ENCODE results near the gene CRYAA. TPM values are rescaled to one million over a fixed set of nuclear protein-coding genes. Genes with fewer than 3 reads are reported as not detected.
A peak's percentile ranks its signal among the peaks of the same experiment; 100 is the strongest.
"Not testable (repeated sequence)": the region's sequence is repeated elsewhere in the genome, so short reads cannot be mapped to it uniquely, and the experiment has no call there.

CRYAA gene
- total RNA-seq (not detected in 2 replicates), polyA plus RNA-seq (not detected in 2 replicates), polyA minus RNA-seq (not detected in 2 replicates), Bru-seq, nascent RNA (not detected), BruChase-seq, experiment 1, labeled RNA remaining after a 6-hour chase (not detected), BruChase-seq, experiment 2, labeled RNA remaining after a 2-hour chase (not detected)
- not detected in 2 replicates for polyA plus RNA-seq (2011; cell fraction: cytosol; rRNA removed)
- polyA plus RNA-seq (2011; cell fraction: nucleus; rRNA removed): not detected in 2 replicates
- polyA plus RNA-seq (2012): not detected in 2 replicates
- polyA minus RNA-seq (2011; cell fraction: cytosol; rRNA and poly(A)+ RNA removed): not detected
- not detected in 2 replicates for polyA minus RNA-seq (2011; cell fraction: nucleus; rRNA and poly(A)+ RNA removed)
- long read RNA-seq: 0 reads

DNA sequence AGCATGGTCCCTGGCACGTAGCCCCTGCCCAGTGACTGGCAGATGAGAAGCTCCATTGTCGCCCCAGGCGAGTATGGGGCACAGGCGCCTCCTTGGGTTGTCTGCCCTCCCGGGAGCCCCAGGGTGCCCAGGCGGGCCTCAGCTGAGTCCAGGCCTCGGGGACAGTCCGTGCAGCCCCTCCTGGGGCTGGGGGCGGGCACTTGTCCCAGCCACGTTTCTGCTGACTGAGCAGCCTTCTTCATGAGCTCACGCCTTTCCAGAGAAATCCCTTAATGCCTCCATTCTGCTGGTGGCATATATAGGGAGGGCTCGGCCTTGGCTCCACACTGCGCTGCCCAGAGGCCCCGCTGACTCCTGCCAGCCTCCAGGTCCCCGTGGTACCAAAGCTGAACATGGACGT lies at the start of gene CRYAA:
Gene CRYAA (plus strand): TSS at position 301 of the 400 bp plus-strand sequence. CDS start 92 bp downstream, at position 393.
- BruUV-seq (replicated peaks); H3K9me1 ChIP-seq (replicated peaks; ENCODE audit: control insufficient read depth, extremely low read depth, insufficient read depth, low read length); CTCF ChIA-PET; dilution Hi-C loops (cut with MboI; ENCODE audit: extremely low pct_ligation_motif_present, low sequenced_read_pairs); H3K9ac ChIP-seq (replicated peaks; ENCODE audit: extremely low read depth, insufficient read depth, low read length); H3K4me3 ChIP-seq (replicated peaks in 1 of 3; ENCODE audit: insufficient read depth in 1 of 3, low read depth in 1 of 3, low read length in 3 of 3); intact Hi-C loops (cut with micrococcal nuclease); H3K36me3 ChIP-seq (ENCODE audit: control insufficient read depth in 2 of 2, extremely low read depth in 1 of 2, insufficient read depth in 2 of 2, low read length in 2 of 2); H3K4me2 ChIP-seq (ENCODE audit: insufficient read depth, low read length); FAIRE-seq; POLR2A ChIA-PET; H3K9me3 ChIP-seq (replicated peaks; ENCODE audit: control insufficient read depth, insufficient read depth, low read length); H2AFZ ChIP-seq (ENCODE audit: low read depth, low read length); H3K4me1 ChIP-seq (ENCODE audit: control insufficient read depth, extremely low read depth, insufficient read depth, low read length); H3K79me2 ChIP-seq (ENCODE audit: control insufficient read depth, insufficient read depth, low read length); H3K27me3 ChIP-seq (ENCODE audit: control insufficient read depth in 2 of 2, insufficient read depth in 2 of 2, low read length in 2 of 2); DNase-seq (ENCODE audit: low read depth, low spot score); H3K27ac ChIP-seq (ENCODE audit: insufficient read depth, low read depth, low read length); H4K20me1 ChIP-seq (replicated peaks; ENCODE audit: control insufficient read depth, extremely low read depth, insufficient read depth, low read length): not testable (repeated sequence)

DNA sequence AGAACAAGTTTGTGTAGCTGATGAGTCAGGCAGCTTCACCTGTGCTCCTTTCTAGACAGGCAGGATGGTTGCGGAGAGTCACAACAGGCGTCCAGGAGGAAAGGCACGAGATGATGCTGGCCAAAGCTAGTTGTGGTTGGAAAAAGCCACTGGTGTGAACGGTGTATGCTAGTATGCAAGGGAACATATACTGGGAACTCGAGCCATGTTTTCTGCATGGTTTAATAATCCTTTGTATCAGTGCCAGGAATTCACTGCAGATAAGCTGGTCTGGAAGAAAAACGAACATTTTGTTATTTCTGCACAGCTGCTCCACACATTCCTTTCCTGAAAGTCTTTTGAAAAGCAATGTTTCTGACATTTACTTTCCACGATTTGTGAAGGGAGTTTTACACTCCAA lies 38.7 kb upstream of the CRYAA start:
- H4K20me1 ChIP-seq (replicated peaks; ENCODE audit: control insufficient read depth, extremely low read depth, insufficient read depth, low read length); FAIRE-seq; dilution Hi-C loops (cut with MboI; ENCODE audit: extremely low pct_ligation_motif_present, low sequenced_read_pairs); intact Hi-C loops (cut with micrococcal nuclease); H3K9ac ChIP-seq (replicated peaks; ENCODE audit: extremely low read depth, insufficient read depth, low read length); H3K79me2 ChIP-seq (ENCODE audit: control insufficient read depth, insufficient read depth, low read length); H3K9me3 ChIP-seq (replicated peaks; ENCODE audit: control insufficient read depth, insufficient read depth, low read length); H3K4me3 ChIP-seq (replicated peaks in 1 of 3; ENCODE audit: insufficient read depth in 1 of 3, low read depth in 1 of 3, low read length in 3 of 3); DNase-seq (ENCODE audit: low read depth, low spot score); BruUV-seq (replicated peaks); H3K36me3 ChIP-seq (ENCODE audit: control insufficient read depth in 2 of 2, extremely low read depth in 1 of 2, insufficient read depth in 2 of 2, low read length in 2 of 2); H2AFZ ChIP-seq (ENCODE audit: low read depth, low read length); CTCF ChIA-PET; H3K27me3 ChIP-seq (ENCODE audit: control insufficient read depth in 2 of 2, insufficient read depth in 2 of 2, low read length in 2 of 2); H3K4me1 ChIP-seq (ENCODE audit: control insufficient read depth, extremely low read depth, insufficient read depth, low read length); H3K4me2 ChIP-seq (ENCODE audit: insufficient read depth, low read length); POLR2A ChIA-PET; H3K27ac ChIP-seq (ENCODE audit: insufficient read depth, low read depth, low read length); H3K9me1 ChIP-seq (replicated peaks; ENCODE audit: control insufficient read depth, extremely low read depth, insufficient read depth, low read length): not testable (repeated sequence)

DNA sequence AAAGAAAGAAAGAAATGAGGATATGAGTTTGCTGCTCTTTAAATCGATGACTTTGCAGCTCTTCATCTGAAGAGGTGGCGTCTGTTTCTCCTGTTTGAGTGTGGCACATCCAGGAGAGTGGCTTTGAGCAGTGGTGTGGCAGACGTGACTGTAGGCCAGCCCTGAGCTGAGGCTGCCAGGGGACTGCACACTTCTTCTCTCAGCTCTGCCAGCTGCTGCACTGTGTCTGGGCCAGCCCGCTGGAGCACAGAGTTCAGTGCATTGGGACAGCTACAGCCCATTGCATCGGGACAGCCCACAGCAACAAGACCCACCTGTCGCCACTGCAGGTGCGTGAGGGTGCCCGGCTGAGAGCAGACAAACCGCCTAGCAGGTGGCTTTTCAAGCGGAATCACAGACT lies 34.3 kb upstream of the CRYAA start:
- H3K9ac ChIP-seq (replicated peaks; ENCODE audit: extremely low read depth, insufficient read depth, low read length); FAIRE-seq; POLR2A ChIA-PET; H3K4me2 ChIP-seq (ENCODE audit: insufficient read depth, low read length); intact Hi-C loops (cut with micrococcal nuclease); H3K36me3 ChIP-seq (ENCODE audit: control insufficient read depth in 2 of 2, extremely low read depth in 1 of 2, insufficient read depth in 2 of 2, low read length in 2 of 2); dilution Hi-C loops (cut with MboI; ENCODE audit: extremely low pct_ligation_motif_present, low sequenced_read_pairs); H3K4me3 ChIP-seq (replicated peaks in 1 of 3; ENCODE audit: insufficient read depth in 1 of 3, low read depth in 1 of 3, low read length in 3 of 3); H4K20me1 ChIP-seq (replicated peaks; ENCODE audit: control insufficient read depth, extremely low read depth, insufficient read depth, low read length); H3K9me1 ChIP-seq (replicated peaks; ENCODE audit: control insufficient read depth, extremely low read depth, insufficient read depth, low read length); H3K27me3 ChIP-seq (ENCODE audit: control insufficient read depth in 2 of 2, insufficient read depth in 2 of 2, low read length in 2 of 2); H3K27ac ChIP-seq (ENCODE audit: insufficient read depth, low read depth, low read length); H2AFZ ChIP-seq (ENCODE audit: low read depth, low read length); H3K4me1 ChIP-seq (ENCODE audit: control insufficient read depth, extremely low read depth, insufficient read depth, low read length); CTCF ChIA-PET; DNase-seq (ENCODE audit: low read depth, low spot score); H3K9me3 ChIP-seq (replicated peaks; ENCODE audit: control insufficient read depth, insufficient read depth, low read length); BruUV-seq (replicated peaks); H3K79me2 ChIP-seq (ENCODE audit: control insufficient read depth, insufficient read depth, low read length): not testable (repeated sequence)

DNA sequence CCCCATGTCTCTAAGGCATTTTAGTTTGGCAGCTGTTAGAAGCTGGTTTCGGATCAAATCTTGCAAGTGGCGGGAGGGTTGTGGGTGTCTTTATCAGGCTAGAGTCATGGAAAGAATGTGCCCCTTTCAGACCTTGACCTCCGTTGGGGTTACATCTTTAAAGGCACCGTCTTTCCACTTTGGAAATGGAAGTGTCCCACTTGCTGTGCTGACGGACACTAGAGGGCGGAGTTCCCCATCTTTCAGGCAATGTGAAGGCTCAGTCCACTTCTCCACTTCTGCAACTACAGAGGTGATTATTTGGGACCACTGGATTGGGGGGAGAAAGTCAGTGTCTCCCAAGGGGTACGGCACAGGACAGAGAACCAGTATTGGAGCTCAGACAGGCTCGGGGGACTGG lies 29.9 kb upstream of the CRYAA start:
- H3K79me2 ChIP-seq (ENCODE audit: control insufficient read depth, insufficient read depth, low read length); H2AFZ ChIP-seq (ENCODE audit: low read depth, low read length); DNase-seq (ENCODE audit: low read depth, low spot score); POLR2A ChIA-PET; H3K4me2 ChIP-seq (ENCODE audit: insufficient read depth, low read length); dilution Hi-C loops (cut with MboI; ENCODE audit: extremely low pct_ligation_motif_present, low sequenced_read_pairs); BruUV-seq (replicated peaks); H3K27me3 ChIP-seq (ENCODE audit: control insufficient read depth in 2 of 2, insufficient read depth in 2 of 2, low read length in 2 of 2); CTCF ChIA-PET; H3K9ac ChIP-seq (replicated peaks; ENCODE audit: extremely low read depth, insufficient read depth, low read length); intact Hi-C loops (cut with micrococcal nuclease); H3K4me3 ChIP-seq (replicated peaks in 1 of 3; ENCODE audit: insufficient read depth in 1 of 3, low read depth in 1 of 3, low read length in 3 of 3); H3K27ac ChIP-seq (ENCODE audit: insufficient read depth, low read depth, low read length); H3K9me1 ChIP-seq (replicated peaks; ENCODE audit: control insufficient read depth, extremely low read depth, insufficient read depth, low read length); H3K36me3 ChIP-seq (ENCODE audit: control insufficient read depth in 2 of 2, extremely low read depth in 1 of 2, insufficient read depth in 2 of 2, low read length in 2 of 2); H3K9me3 ChIP-seq (replicated peaks; ENCODE audit: control insufficient read depth, insufficient read depth, low read length); H4K20me1 ChIP-seq (replicated peaks; ENCODE audit: control insufficient read depth, extremely low read depth, insufficient read depth, low read length); H3K4me1 ChIP-seq (ENCODE audit: control insufficient read depth, extremely low read depth, insufficient read depth, low read length): not testable (repeated sequence)
- peak; percentile 92 for FAIRE-seq

All from endothelial cell of umbilical vein (primary cell).